ENCODE results near the gene AEN.

GRCh38 chr15:88604381-88605188, 16.6 kb upstream of the AEN start:
- TF ChIP-seq REST (IDR thresholded peaks at IDR 0.05; ENCODE audit: low read depth) (no peak), CTCF (IDR thresholded peaks at IDR 0.05 in 2 of 3, conservative IDR thresholded peaks at IDR 0.05 in 1 of 3; ENCODE audit: borderline replicate concordance in 1 of 3, insufficient read depth in 1 of 3, low read depth in 2 of 3, low read length in 2 of 3) (no peak), POLR2A (IDR thresholded peaks at IDR 0.05; ENCODE audit: borderline replicate concordance, extremely low read depth, insufficient read depth, insufficient read length) (no peak), SRF (IDR thresholded peaks at IDR 0.05; ENCODE audit: low read depth) (no peak), ZBTB33 (IDR thresholded peaks at IDR 0.05; ENCODE audit: extremely low read depth, insufficient replicate concordance, low read length) (no peak), SIN3A (IDR thresholded peaks at IDR 0.05; ENCODE audit: low read depth) (no peak), ZNF274 (IDR thresholded peaks at IDR 0.05; ENCODE audit: low read depth, low read length) (no peak), JUND (IDR thresholded peaks at IDR 0.05) (no peak), POLR2AphosphoS5 (IDR thresholded peaks at IDR 0.05; ENCODE audit: low read depth, low read length) (no peak), EZH2phosphoT487 (IDR thresholded peaks at IDR 0.05; ENCODE audit: borderline replicate concordance) (no peak), YY1 (IDR thresholded peaks at IDR 0.05; ENCODE audit: extremely low read depth, insufficient replicate concordance, low read depth, low read length) (no peak), EZH2 (IDR thresholded peaks at IDR 0.05) (no peak)
